Nephron (organoid): ENCODE results near the gene ATAD2B.

Source experiments
- H3K27ac Mint-ChIP-seq, 3 experiments: 2 replicates each; pipeline ENCODE4 v1.8.0; 2020; ENCODE audit warnings: mixed read lengths in 3 of 3, mild to moderate bottlenecking in 2 of 3, moderate library complexity in 1 of 3
- H3K27me3 Mint-ChIP-seq: 2 replicates; pipeline ENCODE4 v1.8.0; 2021; ENCODE audit warnings: low read depth, mild to moderate bottlenecking, moderate library complexity, mixed read lengths
- H3K36me3 Mint-ChIP-seq: 2 replicates; pipeline ENCODE4 v1.8.0; 2020; ENCODE audit warnings: low read depth, mixed read lengths
- H3K4me1 Mint-ChIP-seq: 2 replicates; pipeline ENCODE4 v1.8.0; 2020; ENCODE audit warnings: mixed read lengths
- H3K4me3 Mint-ChIP-seq, 3 experiments: 2 replicates each; pipeline ENCODE4 v1.8.0; 2020; ENCODE audit warnings: mild to moderate bottlenecking in 3 of 3, mixed read lengths in 3 of 3, moderate library complexity in 2 of 3
- H3K9me3 Mint-ChIP-seq: 2 replicates; pipeline ENCODE4 v1.8.0; 2020; ENCODE audit warnings: mixed read lengths
- CTCF ChIP-seq, 3 experiments: fragments of 200-600 bp; sonication (generic); IDR thresholded peaks; one replicate each; pipeline ENCODE4 v1.5.0; 2021; ENCODE audit warnings: antibody characterized with exemption in 3 of 3; ENCODE audit not compliant: unreplicated experiment in 3 of 3

The ATAD2B gene

GRCh38 chr2:23918837-23919489 lies 8.0 kb downstream of the ATAD2B start:
- Mint-ChIP-seq H3K27me3 (no peaks in the 10 kb centered on the region), H3K4me1 (peaks cover 36% of the 10 kb centered on the region), H3K9me3 (no peaks in the 10 kb centered on the region), H3K27ac (no peak overlapping the region), H3K4me3 (no peak overlapping the region), H3K36me3 (peaks cover 3% of the 10 kb centered on the region)
- no peak for TF ChIP-seq CTCF (IDR thresholded peaks at IDR 0.05; ENCODE audit: unreplicated experiment in 3 of 3)

DNA sequence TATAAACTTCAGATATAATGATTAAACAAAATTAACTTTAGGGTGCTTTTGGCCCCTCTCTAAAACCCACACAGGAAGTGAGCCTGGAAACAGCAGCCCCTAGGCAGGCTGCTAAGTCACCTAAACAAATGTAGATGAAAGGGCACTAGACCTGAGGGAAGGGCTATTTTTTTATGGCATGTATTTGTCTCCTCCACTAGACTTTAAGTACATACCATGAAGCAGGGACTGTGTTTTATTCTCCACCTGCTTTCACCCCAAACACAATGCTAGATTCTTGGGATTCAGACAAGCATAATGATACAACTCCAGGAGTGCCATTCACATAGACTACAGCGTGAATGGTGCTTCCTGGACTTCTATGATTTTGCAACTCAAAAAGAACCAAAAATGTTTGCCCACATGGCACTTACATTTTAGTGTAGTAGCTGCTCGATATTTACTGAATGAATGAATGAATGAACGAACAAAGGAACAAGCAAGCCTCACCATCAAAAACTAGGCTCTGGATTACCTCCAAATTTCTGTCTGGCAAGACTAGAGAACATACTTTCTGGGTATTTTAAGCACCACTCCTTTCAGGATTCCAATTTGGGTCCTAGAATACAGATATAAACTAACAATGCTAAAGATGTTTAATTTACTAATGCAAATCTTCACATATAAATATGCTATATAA lies 10.1 kb downstream of the ATAD2B start:
- H3K4me3 Mint-ChIP-seq: no peak overlapping the region
- H3K4me1 Mint-ChIP-seq: peaks cover 19% of the 10 kb centered on the region
- H3K27ac Mint-ChIP-seq: peak overlapping the region in 2 of 3 experiments; percentile 66 to 75
- no peaks in the 10 kb centered on the region for H3K27me3 Mint-ChIP-seq
- TF ChIP-seq CTCF (IDR thresholded peaks at IDR 0.05; ENCODE audit: unreplicated experiment in 3 of 3): no peak
- peaks cover 11% of the 10 kb centered on the region for H3K36me3 Mint-ChIP-seq
- no peaks in the 10 kb centered on the region for H3K9me3 Mint-ChIP-seq

DNA sequence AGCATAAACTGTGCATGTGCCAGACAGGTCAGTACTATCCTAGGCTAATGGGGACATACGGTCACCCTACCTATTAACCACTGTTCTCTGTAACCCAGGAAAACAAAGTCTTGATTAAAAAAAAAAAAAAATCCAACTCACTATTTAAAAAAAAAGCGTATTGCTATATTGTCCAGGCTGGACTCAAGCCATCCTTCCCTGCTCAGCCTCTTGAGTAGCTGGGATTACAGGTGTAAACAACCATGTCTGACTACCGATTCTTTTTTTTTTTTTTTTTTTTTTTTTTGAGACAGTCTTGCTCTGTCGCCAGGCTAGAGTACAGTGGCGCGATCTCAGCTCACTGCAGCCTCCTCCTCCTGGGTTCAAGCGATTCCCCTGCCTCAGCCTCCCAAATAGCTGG lies 11.6 kb downstream of the ATAD2B start:
- Mint-ChIP-seq H3K36me3 (peaks cover 12% of the 10 kb centered on the region), H3K4me3 (no peak overlapping the region), H3K27me3 (no peaks in the 10 kb centered on the region), H3K9me3 (no peaks in the 10 kb centered on the region), H3K4me1 (peaks cover 15% of the 10 kb centered on the region), H3K27ac (no peak overlapping the region)
- no peak for TF ChIP-seq CTCF (IDR thresholded peaks at IDR 0.05; ENCODE audit: unreplicated experiment in 3 of 3)

DNA sequence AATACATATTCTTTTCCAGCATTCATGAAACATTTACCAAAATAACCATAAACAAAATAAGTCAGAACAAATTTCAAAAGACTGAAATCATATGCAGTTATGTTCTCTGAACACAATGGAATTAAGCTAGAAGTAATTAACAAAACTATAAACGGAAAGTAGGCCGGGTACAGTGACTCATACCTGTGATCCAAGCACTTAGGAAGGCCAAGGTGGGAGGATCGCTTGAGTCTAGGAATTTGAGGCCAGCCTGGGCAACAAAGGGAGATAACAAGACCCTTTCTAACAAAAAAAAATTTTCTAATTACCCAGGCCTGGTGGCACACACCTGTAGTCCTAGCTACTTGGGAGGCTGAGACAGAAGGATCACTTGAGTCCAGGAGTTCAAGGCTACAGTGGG lies 14.9 kb downstream of the ATAD2B start:
- H3K36me3 Mint-ChIP-seq: peaks cover 18% of the 10 kb centered on the region
- no peak for TF ChIP-seq CTCF (IDR thresholded peaks at IDR 0.05; ENCODE audit: unreplicated experiment in 3 of 3)
- no peak overlapping the region for H3K4me3 Mint-ChIP-seq
- H3K9me3 Mint-ChIP-seq: no peaks in the 10 kb centered on the region
- peaks cover 12% of the 10 kb centered on the region for H3K4me1 Mint-ChIP-seq
- no peak overlapping the region for H3K27ac Mint-ChIP-seq
- H3K27me3 Mint-ChIP-seq: no peaks in the 10 kb centered on the region

DNA sequence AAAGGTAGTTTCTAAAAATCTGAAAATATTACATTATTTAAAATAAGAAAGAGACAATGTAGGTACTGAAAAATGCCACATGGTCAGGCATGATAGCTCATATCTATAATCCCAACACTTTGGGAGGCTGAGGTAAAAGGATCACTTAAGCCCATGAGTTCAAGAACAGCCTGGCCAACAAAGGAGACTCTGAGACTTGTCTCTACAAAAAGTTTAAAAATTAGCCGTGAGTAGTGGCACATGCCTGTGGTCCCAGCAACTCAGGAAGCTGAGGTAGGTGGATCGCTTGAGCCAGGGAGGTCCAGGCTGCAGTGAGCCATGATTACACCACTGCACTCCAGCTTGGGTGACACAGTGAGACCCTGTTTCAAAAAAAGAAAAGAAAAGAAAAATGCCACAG lies 21.8 kb downstream of the ATAD2B start:
- Mint-ChIP-seq H3K27me3 (no peaks in the 10 kb centered on the region), H3K27ac (no peak overlapping the region), H3K36me3 (peaks cover 18% of the 10 kb centered on the region), H3K9me3 (peaks cover 5% of the 10 kb centered on the region), H3K4me3 (no peak overlapping the region), H3K4me1 (peaks cover 11% of the 10 kb centered on the region)
- no peak for TF ChIP-seq CTCF (IDR thresholded peaks at IDR 0.05; ENCODE audit: unreplicated experiment in 3 of 3)

- H3K4me3 Mint-ChIP-seq: no peak overlapping the region
- H3K36me3 Mint-ChIP-seq: peaks cover 16% of the 10 kb centered on the region
- peaks cover 5% of the 10 kb centered on the region for H3K9me3 Mint-ChIP-seq
- no peak overlapping the region for H3K27ac Mint-ChIP-seq
- H3K27me3 Mint-ChIP-seq: no peaks in the 10 kb centered on the region
- H3K4me1 Mint-ChIP-seq: peaks cover 11% of the 10 kb centered on the region
- no peak for TF ChIP-seq CTCF (IDR thresholded peaks at IDR 0.05; ENCODE audit: unreplicated experiment in 3 of 3)
These were observed 22.2 kb downstream of the ATAD2B start for GRCh38 chr2:23904692-23905091.
